ENCODE data around the gene GAS1.

The GAS1 gene

DNA sequence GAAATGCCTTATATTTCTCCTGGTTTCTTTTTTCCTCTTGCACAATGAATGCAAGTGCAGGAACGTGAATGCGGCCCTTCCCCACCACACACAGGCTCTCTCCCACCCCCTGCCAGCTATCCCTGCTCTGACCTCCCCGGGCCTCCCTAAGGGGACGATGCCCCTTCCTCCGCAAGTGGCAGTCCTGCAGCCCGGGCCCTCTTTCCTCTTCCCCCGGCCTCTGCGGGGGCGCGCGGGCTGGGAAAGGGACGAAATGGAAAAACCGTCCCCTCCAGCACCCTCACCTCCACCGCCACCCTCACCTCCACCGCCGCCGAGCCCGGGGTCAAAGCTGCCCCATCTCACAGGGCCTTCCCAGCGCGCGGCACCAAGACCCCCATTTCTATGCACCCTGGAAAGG, 44.7 kb downstream of the GAS1 start:
- no peaks in the 10 kb centered on the region for H3K4me1 ChIP-seq (ENCODE audit: low read length)
- H3K79me2 ChIP-seq (ENCODE audit: low read length), result no peaks in the 10 kb centered on the region
- H3K36me3 ChIP-seq (replicated peaks; ENCODE audit: insufficient read depth, low read length), result no peaks in the 10 kb centered on the region
- H3K9me2 ChIP-seq (replicated peaks; ENCODE audit: insufficient read depth, low read length), result no peaks in the 10 kb centered on the region
- H3K9me3 ChIP-seq (replicated peaks; ENCODE audit: insufficient read depth, low read length), result no peaks in the 10 kb centered on the region
- H3F3A ChIP-seq (ENCODE audit: insufficient read depth, low read length), result no peaks in the 10 kb centered on the region
- no peak overlapping the region for H3K9ac ChIP-seq (ENCODE audit: low read length)
- no peaks in the 10 kb centered on the region for H3K27me3 ChIP-seq (replicated peaks; ENCODE audit: insufficient read depth, low read length)
- no peaks in the 10 kb centered on the region for H4K20me1 ChIP-seq (ENCODE audit: insufficient read depth, low read length)
- H3K4me3 ChIP-seq (ENCODE audit: low read length), result no peak overlapping the region
- H3K27ac ChIP-seq (ENCODE audit: low read length), result no peak overlapping the region
- no peak overlapping the region for H3K4me2 ChIP-seq (ENCODE audit: low read depth, low read length)
- TF ChIP-seq EZH2 (optimal IDR thresholded peaks at IDR 0.05; ENCODE audit: low read depth, low read length) (no peak), EZH2phosphoT487 (IDR thresholded peaks at IDR 0.05; ENCODE audit: low read length) (no peak)
- TF ChIP-seq, protein P1, sequence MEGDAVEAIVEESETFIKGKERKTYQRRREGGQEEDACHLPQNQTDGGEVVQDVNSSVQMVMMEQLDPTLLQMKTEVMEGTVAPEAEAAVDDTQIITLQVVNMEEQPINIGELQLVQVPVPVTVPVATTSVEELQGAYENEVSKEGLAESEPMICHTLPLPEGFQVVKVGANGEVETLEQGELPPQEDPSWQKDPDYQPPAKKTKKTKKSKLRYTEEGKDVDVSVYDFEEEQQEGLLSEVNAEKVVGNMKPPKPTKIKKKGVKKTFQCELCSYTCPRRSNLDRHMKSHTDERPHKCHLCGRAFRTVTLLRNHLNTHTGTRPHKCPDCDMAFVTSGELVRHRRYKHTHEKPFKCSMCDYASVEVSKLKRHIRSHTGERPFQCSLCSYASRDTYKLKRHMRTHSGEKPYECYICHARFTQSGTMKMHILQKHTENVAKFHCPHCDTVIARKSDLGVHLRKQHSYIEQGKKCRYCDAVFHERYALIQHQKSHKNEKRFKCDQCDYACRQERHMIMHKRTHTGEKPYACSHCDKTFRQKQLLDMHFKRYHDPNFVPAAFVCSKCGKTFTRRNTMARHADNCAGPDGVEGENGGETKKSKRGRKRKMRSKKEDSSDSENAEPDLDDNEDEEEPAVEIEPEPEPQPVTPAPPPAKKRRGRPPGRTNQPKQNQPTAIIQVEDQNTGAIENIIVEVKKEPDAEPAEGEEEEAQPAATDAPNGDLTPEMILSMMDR (IDR thresholded peaks at IDR 0.05; ENCODE audit: low read length), result no peak
- DNase-seq, result no peak
- H2AFZ ChIP-seq (ENCODE audit: low read length), result no peak overlapping the region

DNA sequence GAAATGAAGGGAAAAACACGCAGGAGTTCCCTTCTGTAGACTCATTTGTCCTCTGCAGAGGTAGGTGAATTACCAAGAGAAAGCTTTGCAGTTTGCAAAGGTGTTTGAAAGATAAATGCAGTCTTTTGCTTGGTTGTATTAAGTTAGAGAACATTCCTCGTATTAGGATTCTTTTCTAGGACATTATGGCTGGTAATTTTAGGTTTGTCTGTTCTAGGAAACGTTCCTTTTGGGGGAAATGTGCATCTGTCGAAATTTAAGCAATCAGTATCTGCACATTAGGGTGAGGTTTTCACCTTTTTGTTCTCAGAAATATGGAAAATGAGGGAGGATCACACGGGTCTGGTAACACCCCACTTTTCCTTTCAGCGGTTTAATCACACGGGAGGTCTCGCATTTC, 45.1 kb downstream of the GAS1 start:
- Histone ChIP-seq H3K27ac (ENCODE audit: low read length) (no peak overlapping the region), H4K20me1 (ENCODE audit: insufficient read depth, low read length) (no peaks in the 10 kb centered on the region), H3K36me3 (replicated peaks; ENCODE audit: insufficient read depth, low read length) (no peaks in the 10 kb centered on the region), H3F3A (ENCODE audit: insufficient read depth, low read length) (no peaks in the 10 kb centered on the region), H3K9me2 (replicated peaks; ENCODE audit: insufficient read depth, low read length) (no peaks in the 10 kb centered on the region), H3K4me2 (ENCODE audit: low read depth, low read length) (no peak overlapping the region), H3K9me3 (replicated peaks; ENCODE audit: insufficient read depth, low read length) (no peaks in the 10 kb centered on the region), H3K4me1 (ENCODE audit: low read length) (no peaks in the 10 kb centered on the region), H3K27me3 (replicated peaks; ENCODE audit: insufficient read depth, low read length) (no peaks in the 10 kb centered on the region), H3K79me2 (ENCODE audit: low read length) (no peaks in the 10 kb centered on the region), H2AFZ (ENCODE audit: low read length) (no peak overlapping the region), H3K9ac (ENCODE audit: low read length) (no peak overlapping the region), H3K4me3 (ENCODE audit: low read length) (no peak overlapping the region)
- no peak for DNase-seq
- TF ChIP-seq EZH2phosphoT487 (IDR thresholded peaks at IDR 0.05; ENCODE audit: low read length) (no peak), EZH2 (optimal IDR thresholded peaks at IDR 0.05; ENCODE audit: low read depth, low read length) (no peak)
- TF ChIP-seq, protein P1 (IDR thresholded peaks at IDR 0.05; ENCODE audit: low read length), result no peak

DNA sequence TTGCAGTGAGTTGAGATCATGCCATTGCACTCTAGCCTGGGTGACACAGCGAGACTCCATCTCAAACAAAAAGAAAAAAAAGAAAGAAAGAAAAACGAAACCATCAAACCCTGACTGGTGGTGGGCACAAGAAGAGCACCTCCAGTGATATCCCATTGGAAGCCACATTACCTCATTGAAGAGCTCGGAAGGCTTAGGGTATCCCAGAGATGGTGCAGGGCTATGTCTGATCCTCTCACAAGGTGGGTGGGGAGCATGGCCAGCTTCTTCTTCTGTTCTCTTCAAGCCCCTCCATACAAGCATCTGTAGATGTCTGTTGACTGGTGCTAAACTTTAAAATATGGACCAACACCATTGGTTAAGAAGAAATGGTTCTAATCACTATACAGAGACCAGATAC, 45.8 kb downstream of the GAS1 start:
- Histone ChIP-seq H2AFZ (ENCODE audit: low read length) (no peak overlapping the region), H3K27ac (ENCODE audit: low read length) (no peak overlapping the region), H3K36me3 (replicated peaks; ENCODE audit: insufficient read depth, low read length) (no peaks in the 10 kb centered on the region), H3K9ac (ENCODE audit: low read length) (no peak overlapping the region), H3K4me3 (ENCODE audit: low read length) (no peak overlapping the region), H4K20me1 (ENCODE audit: insufficient read depth, low read length) (no peaks in the 10 kb centered on the region), H3K27me3 (replicated peaks; ENCODE audit: insufficient read depth, low read length) (no peaks in the 10 kb centered on the region), H3K9me2 (replicated peaks; ENCODE audit: insufficient read depth, low read length) (no peaks in the 10 kb centered on the region), H3K4me1 (ENCODE audit: low read length) (no peaks in the 10 kb centered on the region), H3K79me2 (ENCODE audit: low read length) (no peaks in the 10 kb centered on the region), H3K9me3 (replicated peaks; ENCODE audit: insufficient read depth, low read length) (no peaks in the 10 kb centered on the region), H3F3A (ENCODE audit: insufficient read depth, low read length) (no peaks in the 10 kb centered on the region), H3K4me2 (ENCODE audit: low read depth, low read length) (no peak overlapping the region)
- no peak for DNase-seq
- TF ChIP-seq EZH2 (optimal IDR thresholded peaks at IDR 0.05; ENCODE audit: low read depth, low read length) (no peak), EZH2phosphoT487 (IDR thresholded peaks at IDR 0.05; ENCODE audit: low read length) (no peak)
- TF ChIP-seq, protein P1 (IDR thresholded peaks at IDR 0.05; ENCODE audit: low read length), result no peak

Data from MM.1S (cell line).